ENCODE results near the gene RBM47.

Gene RBM47

DNA sequence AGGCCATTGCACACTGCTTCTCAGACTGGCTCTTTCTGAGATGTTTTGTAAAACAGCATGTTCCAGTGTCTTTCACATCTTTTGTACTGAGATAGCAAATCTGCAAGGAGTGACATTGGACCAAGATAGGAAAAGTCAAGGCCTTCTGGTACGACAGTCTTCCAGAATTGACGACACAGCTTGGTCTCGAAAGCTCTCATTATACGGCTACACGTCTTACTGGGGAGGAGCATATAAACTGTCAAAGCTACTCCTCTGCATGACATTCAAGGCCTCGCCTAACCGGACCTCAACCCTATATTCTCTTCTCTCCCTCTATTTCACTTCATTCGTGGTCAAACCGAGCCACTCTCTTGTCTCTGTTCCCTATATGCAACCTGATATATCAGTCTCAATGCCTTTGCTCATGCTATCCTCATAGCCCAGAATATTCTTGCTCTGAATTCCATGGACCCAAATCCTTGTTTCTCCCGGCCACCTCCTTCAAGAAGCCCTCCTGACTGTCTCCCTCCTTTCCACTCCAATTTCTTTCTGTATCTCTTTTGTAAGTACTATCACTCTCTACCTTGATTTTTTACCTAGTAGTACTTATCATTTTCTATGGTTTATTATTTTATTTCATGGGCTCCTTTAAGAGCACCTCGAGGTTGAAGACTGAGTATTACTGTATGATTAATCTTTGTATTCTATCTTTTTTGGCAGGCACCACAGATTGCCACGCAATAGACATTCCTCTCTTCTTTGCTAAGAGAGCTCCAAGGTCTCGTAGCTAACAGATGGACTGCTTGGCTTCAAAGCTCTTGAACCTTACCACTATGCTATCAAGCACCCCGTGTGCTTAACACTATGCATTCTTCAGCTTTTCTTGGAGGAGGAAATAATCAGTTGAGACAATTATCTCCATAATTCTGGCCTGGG, 35.1 kb downstream of the RBM47 start:
- TF ChIP-seq, protein P1, sequence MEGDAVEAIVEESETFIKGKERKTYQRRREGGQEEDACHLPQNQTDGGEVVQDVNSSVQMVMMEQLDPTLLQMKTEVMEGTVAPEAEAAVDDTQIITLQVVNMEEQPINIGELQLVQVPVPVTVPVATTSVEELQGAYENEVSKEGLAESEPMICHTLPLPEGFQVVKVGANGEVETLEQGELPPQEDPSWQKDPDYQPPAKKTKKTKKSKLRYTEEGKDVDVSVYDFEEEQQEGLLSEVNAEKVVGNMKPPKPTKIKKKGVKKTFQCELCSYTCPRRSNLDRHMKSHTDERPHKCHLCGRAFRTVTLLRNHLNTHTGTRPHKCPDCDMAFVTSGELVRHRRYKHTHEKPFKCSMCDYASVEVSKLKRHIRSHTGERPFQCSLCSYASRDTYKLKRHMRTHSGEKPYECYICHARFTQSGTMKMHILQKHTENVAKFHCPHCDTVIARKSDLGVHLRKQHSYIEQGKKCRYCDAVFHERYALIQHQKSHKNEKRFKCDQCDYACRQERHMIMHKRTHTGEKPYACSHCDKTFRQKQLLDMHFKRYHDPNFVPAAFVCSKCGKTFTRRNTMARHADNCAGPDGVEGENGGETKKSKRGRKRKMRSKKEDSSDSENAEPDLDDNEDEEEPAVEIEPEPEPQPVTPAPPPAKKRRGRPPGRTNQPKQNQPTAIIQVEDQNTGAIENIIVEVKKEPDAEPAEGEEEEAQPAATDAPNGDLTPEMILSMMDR (IDR thresholded peaks at IDR 0.05) = no peak

DNA sequence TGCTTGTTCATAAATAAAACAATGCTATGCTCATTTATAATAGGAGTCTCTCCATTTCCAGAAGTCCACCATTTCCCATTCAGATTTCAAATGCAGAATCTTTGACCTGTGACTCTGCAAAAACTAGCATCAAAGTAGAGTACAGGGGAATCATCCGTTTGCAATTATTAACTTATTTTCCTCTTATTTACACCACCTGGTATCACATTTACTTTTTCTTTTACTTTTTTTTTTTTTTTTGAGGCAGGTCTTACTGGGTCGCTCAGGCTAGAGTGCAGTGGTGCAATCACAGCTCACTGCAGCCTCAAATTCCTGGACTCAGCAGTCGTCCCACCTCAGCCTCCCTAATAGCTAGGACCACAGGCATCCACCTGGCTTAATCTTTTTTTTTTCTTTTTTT, 37.6 kb downstream of the RBM47 start:
- TF ChIP-seq, protein P1 (IDR thresholded peaks at IDR 0.05) = no peak

DNA sequence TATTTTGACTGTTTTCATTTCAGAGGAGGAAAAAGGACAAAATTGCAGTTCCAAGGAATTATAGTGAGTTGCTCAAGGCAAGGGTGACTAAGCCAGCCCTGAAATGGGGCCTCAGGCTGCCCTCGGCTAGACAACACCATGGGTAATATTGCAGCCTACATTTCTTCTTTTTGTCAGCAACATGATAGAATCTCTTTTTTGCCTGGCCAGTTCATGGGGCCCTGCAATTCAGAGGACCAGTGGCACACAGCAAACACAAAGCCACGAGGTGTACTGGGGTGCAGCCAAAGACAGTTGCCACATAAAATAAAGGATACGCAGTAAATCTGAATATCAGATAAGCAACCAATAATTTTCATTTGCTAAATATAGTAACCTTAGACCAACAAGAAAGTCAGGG, 41.8 kb downstream of the RBM47 start:
- TF ChIP-seq, protein P1 (IDR thresholded peaks at IDR 0.05) = no peak

DNA sequence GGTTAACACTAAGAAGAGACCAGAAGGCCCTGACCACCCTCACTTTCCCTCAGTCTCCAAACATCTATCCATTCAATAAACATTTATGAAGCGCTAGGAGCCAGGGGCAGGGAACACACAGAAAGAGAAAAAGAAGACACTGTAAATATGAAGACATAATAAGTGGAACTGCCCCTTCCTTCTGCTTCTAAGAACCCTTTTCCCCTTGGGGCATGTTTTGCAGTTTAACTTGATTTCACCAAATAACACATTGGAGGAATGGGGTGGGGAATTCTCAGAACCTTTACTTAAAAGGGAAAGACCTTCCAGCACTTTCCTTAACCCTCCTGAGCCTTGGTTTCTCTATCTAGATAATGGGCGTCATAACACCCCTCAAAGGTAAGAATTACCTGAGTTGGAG, 42.3 kb downstream of the RBM47 start:
- TF ChIP-seq, protein P1 (IDR thresholded peaks at IDR 0.05) = no peak

DNA sequence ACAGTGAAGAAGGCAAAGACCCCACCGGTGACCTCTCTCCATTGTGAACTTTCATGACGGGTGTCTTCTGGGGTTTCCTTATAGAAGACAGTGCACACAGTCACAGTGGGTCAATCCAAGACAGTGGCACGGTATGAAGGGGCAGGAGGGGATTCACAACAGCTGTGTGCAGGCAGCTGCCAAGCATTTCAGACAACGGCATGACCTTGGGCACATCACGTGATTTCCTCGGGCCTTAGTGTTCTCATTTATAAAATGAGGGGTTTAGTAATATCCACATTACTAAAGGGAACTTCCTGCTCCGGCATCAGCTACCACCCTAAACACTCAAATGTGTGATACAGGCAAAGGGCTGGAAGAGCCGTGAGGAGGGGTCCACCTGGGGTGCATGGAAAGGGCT, 42.9 kb downstream of the RBM47 start:
- TF ChIP-seq, protein P1 (IDR thresholded peaks at IDR 0.05) = no peak

DNA sequence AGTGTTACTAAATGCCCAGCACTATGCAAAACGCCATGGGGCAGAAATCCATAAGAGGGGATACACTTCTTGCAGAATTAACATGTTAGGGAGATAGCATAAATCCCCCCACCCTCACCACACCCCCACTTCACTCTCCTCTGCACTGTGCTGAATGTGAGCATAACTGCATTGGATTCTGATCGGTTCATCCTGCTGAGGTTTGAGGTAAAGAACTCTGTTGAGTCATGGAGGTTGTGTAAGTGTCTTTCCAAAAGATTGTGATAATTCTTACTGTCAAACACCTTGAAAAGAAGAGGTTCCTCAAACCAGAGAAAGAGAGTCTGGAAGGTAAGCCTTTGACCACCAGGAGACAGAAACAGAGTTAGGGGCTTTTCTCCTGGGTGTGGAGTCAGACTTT, 43.6 kb downstream of the RBM47 start:
- TF ChIP-seq, protein P1 (IDR thresholded peaks at IDR 0.05) = no peak

DNA sequence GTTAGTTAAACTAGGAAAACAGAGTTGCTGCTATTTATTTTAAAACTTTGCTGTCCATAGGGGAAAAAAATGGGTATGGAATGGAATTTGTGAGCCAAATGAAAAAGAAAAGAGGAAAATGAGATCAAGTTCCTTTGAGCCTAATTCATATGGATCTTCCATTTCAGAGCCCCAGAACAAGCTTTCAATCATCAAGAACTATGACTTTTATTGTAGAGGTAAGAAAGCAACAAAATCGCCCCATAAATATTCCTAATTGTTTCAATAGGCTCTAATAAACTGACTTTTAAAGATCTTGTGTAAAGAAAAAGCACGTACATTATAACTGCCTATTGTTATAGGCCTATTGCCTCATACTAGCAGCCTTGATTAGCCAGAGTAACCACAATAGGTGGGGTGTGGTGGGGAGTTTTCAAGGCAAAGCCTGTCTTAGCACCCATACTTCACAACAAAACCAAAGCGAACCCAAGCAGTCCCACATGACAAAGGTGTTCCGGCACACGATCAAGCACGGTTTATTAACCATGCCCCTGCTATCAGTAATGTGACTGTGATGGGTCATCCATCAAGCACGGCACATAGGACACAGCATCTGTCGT, 44.4 kb downstream of the RBM47 start:
- TF ChIP-seq, protein P1 (IDR thresholded peaks at IDR 0.05) = no peak

Measured in LNCAP (cell line).